Measurements from ENCODE around the gene MAB21L3.

The MAB21L3 gene

DNA sequence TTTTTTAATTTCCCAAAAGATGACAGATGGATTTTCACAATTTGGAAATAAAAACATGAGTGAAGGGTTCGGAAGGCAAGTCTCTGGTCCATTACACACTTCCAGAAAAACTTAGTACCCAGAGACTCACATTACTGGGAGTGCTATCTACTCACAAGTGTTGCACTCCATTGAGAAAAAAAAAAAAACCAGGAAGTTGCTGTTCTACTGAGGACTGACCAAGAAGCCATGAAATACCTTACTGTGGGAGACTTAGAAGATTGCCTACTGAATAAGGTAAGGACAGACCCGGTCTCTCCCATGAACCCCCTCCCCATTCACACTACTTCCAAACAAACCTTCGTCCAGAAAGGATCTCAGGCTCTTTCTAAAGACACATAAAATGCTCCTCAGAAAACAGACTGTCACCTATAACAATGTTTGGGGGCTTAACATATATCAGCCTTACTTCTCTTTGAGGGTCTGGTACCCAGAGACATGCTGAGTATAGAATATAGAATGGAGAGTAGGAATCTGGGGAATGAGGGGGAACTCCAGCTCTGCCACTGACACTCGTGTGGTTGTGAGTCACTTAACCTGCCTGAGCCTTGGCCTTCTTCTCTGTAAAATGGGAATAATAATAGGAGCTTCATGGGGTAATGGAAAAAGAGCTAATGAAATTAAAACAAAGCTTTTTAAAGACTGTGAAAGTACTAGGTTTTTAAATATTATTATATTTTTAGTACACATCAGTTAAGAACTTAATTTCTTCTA lies 1.4 kb downstream of the MAB21L3 start:
- DNase-seq: no peak

DNA sequence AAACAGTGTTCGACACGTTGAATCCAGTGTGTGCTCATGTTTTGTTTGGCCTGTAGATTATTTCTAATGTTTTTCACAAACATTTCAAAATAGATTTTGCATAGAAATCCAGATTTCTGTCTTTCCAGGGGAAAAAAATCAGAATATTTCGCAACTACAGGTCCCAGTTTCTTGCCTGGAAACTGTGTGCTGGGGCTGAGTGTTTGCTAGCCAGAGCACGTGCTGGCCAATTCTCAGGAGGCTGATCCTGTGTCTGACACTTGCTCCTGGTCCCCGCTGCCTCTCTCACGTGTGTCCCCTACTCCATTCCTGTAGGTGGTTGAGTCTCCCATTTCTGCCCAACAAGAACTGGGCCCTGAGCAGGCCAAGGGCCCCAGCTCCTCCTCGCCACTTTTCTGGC lies 2.4 kb downstream of the MAB21L3 start:
- no peak for DNase-seq

DNA sequence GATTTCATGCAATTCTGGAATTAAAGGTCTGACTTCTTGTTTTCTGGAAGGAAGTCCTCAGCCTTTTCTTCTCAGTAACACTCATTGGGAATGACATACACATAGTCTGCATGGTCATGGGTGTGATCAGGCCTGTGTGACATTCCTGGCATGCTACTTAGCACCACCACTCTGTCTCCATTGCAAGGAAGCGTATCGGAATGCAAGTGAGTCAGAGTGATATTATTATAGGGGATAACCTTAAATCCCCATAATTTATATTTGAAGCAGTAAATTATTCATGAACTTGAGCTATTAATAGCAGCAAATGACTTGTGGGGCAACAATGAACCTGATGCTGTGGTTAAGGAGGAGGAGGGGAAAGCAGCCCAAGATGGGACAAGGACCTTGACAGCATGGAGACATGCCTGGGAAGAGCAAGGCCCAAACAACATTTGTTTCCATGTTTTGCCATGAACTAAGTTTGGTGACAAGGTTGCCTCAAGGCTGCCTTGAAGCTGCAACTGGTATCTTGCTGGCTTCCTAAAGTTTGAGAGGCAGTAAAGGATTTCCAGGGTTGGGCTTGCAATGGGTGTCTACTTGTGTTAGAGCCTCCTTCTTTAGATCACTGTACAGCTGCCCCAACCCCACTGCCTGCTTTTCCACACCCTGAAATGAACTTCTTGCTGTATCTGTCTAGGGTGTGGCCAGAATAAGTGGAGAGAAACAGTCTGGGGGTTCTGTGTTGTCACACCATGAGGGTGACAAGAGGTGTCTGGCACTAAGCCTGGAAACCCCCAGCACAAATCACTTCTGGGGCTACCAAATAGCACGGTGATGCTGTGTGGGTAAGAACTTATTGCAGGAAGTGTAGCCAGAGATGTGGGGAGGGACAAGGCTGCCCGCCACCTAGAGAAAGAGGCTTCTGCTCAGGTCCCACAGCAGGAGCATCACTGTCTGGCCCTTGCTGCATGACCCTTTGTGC lies 4.6 kb downstream of the MAB21L3 start:
- DNase-seq: no peak

DNA sequence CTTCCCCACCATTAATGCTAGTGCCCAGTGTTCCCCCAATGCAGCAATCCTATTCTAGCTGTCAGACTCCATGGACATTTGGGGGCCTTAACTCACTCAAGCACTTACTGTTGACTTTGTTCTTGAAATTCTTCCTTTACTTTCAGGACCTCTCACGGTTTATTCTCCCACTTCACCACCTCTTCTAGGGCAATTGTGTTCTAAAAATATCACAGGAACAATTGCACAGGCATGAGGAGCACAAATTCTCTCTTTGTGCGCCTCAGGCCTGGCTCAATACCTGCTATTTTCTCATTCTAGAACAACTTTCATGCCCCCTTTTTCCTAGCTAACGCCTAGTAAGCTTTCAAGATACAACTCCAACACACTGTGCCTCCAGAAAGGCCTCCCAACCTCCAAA lies 7.3 kb downstream of the MAB21L3 start:
- DNase-seq: no peak

DNA sequence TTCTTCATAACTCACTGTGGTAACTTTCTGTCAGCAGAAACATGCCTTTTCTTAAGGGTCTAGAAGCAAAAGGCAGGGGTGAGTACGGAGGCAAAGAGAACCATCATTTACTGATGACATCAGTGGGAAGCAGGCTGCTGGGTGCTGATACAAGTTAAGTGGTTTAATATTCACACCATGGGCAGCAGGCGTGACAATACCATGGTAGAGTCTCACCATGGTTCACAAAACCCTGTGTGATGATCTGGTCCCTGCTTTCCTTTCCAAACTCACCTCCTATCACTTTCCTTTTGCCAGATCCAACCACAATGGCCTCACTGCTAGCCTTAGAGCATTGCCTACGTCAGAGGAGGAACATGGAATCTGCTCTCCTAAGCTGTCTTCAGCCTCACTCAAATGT lies 8.7 kb downstream of the MAB21L3 start:
- DNase-seq: no peak

DNA sequence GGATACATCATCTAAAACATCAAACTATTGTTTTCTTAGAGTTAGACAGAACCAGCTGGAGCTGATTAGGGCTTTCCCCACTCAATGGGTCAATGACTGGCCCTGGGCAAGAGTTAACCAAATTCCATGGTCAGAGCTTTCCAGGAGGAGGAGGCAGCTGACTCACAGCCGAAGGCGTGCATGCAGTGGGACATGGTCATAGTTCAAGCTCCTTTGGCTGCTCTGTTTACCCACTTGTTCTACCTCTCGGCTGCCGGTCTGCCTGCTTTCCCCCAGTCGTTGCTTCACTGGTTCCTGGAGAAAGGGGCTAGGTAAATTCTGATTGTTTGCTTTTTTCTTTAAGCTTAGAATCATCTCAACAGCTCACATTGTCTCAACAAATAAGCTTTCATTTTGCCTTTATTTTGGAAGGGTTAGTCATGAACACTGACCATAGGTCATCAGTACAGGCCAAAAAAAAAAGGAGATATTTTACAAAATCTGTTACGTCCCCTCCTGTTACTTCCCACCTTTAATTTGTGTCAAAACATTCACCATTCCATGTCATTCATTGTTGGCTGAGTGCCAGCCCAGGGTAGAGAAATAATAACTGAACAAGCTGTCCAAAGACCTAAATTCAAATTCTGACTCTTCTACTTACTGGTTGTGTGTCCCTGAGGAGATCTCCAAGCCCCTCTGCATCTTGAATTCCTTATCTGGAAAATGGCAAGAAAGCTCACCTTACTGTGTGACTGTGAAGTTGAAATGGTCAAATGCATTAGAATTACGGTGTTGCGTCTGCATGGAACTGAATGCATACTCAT lies 12.0 kb downstream of the MAB21L3 start:
- no peak for DNase-seq

DNA sequence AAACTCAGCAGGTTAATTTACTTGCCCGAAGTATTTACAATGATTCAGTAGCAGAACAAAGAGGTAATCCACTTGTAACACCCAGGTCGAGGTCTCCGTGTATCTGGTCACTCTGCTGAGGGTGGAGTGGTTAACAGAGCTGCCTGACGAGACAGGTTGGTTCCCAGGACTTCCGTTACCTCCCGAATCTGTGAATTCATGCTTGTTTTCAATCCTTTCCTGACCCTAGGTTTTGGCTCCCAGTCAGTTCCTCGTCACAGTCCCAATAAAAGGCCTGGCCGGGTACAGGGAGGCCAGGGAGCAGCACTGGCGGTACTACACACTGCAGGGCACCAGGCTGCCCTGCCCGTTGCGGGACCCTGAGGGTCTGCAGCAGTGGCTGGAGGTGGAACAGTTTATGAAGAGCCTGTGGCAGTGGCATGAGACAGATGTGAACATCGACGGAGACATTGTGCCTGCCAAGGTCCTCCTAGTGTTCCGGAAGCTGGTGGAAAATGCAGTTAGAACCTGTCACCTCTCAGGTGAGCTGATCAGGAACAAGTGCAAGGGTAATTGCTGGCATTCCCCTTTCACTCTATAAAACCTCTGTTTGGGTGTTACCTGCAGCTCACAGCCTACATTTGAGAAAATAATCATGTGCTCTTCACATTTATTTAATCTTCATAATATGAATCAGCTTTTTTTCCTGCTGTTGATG lies 12.8 kb downstream of the MAB21L3 start:
- no peak for DNase-seq

DNA sequence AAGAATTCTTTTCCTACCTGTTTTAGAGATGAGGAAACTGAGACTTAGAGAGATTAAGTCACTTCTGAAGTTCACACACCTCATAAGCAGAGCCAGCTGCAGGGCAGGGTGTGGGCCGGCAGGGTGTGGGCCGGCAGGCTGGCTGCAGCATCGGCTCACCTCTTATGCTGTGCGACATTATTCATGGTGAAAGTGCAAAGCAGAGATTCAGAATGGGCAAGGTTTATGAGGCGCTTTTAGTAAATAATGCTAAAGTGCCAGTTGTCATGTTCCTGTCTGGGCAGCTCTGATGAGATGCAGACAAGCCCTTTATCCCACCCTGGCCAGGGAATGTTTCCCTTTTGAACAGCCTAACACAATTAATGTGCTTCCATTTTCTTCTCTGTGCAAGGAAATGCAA lies 14.6 kb downstream of the MAB21L3 start:
- no peak for DNase-seq

DNA sequence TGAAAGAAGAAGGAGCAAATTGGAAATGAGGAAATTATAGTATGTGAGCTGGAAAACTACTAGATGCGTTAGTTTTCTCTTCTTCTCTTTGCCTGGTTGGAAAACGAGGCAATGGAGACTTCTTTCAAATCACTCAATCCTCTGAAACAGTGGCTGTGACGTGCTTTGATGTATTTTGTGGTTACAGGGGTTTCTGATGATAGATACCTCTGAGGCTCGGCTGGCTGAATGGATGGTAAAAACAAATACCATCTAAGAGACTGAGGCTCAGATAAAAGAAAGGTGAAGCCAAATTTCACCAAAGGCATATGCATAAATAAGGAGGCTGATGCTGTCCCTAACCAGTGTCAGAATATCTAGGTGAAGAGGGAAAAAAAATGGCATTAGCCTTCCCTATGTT lies 15.1 kb downstream of the MAB21L3 start:
- DNase-seq: no peak

DNA sequence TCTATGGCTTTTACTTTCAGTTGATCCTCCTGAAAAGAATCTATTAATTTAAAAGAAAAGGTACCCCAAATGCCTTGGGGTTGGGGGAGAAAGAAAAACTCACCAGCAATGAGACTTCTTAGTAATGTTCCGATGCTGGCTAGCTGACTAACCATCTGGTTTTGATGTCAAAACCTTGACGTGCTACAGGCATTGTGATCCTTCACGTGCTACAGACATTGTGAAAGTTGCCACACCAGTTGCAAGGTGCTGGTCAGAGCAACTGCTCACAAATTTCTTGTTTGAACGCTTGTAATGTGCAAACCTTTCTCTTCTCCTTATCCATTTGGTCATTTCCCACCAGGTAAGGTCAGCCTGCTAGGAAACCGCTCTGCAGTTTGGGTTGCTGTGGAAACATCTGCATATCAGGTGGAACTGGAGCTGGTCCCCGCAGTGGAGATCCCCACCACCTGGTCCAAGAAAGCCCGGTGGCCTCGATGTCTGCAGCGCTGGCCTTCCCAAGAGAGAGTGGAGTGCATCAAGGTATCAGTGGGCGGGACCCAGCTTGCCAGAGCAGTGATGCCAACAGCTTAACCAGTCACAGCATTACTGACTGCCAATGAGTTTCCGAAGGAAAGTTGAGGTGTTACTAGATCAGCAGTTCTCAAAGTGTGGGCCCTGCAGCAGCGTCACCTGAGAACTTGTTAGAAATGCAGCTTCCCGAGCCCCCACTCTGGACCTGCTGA lies 16.1 kb downstream of the MAB21L3 start:
- no peak for DNase-seq

DNA sequence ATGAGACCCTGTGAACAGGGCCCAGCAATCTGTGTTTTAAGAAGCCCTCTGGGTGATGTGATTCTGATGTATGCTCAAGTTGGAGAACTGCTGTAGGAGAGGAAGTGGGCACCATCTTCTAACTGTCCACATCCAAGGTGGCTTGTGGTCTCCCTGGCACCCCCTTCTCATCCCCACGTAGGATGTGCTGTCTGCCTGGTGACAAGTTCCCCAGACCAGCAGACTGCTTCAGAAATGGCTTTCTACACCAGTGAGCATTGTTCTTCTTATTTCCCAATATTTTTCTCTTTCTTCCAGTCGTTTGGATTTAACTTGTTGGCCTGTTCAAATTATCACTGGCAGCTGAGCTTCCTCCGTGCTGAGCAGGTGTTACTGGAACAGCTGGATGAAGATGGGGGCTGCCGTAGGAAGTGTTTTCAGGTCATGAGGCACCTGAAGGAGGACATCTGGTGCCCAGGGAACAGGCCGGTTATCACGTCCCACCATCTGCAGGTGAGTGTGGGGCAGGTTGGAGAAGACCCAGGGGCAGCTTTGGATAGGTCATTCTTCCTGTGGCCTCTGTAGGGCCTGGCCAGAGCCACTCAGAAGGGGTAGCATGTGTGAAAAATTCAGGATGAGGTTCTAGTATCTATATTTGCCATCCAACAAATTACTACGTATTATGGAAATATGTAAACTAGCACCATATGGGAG lies 16.8 kb downstream of the MAB21L3 start:
- DNase-seq: no peak

DNA sequence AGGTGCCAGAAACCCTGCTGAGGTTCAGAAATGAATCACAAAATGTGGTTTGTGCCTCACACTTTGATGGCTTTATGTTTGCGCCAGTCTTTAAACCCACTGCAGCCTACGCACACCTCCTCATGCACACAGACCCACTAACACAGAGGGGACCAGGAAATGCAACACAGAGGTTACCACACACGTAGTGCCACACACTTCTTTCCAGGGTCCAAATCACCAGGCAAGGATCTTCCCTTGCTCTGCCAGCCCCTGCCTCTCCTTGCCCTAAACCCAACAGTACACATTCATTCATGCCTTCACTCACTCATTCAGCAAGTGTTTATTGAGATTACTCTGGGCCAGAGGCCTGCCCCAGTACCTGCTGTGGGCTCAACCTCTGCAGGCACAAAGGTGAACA lies 17.5 kb downstream of the MAB21L3 start:
- no peak for DNase-seq

DNA sequence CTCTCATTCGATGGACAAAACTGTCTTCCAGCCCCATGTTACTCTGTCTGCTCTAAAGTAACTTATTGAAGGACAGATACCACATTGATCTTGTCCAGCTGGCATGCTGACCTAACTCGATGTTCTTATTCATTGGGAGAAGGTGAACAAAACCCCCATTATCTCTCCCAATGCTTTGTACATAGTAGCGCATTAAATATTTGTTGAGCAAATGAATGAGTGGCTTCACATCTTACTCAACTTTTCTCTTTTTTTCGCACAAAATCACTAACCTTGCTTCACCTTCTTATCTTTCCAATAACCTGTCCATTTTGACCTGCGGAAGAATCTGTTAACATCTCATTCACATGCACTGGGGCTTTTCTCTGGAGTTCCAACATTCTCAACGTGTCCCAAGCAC lies 18.3 kb downstream of the MAB21L3 start:
- no peak for DNase-seq

DNA sequence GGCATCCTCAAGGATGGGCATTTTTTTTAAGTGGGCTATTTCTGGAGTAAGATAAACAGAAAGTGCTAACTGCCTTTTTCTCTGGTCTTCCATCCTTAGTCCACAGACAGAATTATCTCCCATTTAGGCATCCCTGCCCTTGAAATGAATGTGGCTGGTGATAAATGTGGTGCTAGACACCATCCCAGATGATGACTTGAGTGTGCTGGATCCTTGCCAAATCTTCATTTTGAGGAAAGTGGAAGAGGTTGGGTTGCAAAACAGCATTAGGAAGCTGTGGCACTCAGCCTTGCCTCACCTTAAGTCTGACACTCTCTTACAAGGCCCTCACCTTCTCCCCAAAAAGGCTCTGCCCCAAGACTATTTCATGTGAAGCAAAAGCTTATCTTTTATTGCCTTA lies 19.2 kb downstream of the MAB21L3 start:
- DNase-seq: peak; percentile 53

DNA sequence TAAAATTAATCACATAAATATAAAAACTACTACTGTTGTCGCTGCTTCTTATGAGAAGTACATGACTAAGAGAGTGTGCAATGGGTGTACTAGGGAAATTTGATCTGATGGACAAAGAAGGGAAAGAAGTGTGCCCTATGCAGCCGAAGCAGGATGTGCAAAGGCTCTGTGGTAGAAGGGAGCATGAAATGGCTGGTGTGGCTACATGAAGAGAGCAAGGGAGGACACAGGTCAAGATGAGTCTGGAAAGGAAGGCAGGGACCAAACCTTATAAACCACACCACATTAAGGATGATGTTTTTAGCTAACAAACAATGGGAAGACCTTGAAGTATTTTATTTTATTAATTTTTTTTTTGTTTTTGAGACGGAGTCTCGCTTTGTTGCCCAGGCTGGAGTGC lies 20.0 kb downstream of the MAB21L3 start:
- DNase-seq: no peak

DNA sequence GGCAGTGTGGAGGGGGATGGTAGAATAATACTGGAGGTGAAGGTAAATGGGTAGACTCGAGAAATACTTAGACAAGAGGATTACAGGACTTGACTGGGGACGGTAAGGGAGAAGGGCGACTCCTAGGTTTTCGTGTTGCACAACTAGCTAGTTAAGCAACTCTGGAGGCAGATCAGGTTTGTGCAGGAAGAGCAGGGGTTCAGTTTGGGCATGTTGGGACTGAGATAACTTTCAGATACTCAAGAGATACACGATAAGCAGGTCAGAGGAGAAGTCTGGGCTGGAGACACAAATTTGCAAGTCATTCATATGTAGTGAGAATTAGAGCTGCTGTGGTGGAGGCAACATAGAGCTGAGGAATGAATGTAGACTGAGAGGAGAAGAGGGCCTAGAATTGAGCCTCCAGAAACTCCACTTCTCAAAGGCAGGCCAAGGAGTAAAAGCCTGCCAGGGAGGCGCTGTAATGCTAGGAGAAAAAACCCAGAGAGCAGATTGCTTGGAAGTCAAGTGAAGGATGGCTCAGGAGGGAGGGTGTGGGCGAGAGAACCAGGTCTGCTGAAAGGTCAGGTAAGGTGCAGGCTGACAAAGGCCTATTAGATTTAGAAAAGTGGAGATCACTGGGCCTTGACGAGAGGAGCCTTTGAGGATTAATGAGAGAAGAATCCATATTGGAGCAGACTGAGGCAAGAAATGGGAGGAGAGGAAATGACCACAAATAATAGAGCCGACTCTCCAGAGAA lies 20.8 kb downstream of the MAB21L3 start:
- DNase-seq: no peak

DNA sequence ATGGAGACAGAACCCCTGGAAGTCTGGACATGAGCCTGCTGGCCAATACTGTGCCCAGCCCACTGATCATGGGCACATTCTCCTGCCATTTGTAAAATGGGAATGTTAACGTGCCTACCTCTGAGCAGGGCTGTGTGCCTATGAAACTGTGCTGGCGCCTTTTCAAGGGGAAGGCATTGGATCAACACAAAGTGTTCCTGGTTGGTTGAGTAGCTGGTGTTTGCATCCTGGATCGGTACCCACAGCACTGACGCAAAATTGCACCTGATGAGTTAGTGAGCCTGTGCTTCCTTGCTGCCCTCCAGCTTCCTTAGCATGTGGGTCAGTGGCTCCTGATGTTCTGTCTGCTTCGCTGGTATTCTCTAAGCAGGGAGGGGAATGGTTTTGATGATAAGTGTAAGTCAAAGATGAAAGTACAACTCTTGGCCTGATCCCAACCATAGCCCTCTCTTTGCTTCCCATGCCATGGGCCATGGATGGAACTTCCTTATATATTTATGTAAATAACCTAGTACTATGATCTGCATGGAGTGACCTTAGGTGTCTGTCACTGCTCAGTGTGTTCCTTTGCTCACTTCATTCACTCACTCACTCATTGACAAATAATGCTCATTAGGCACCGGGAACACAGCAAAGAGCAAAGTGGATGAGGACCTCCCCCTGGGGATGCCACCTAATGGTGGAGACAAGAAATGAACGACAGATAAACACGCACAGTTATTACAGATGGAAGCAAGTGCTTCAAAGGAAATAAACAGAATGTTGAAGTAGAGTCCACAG lies 22.7 kb downstream of the MAB21L3 start:
- no peak for DNase-seq

DNA sequence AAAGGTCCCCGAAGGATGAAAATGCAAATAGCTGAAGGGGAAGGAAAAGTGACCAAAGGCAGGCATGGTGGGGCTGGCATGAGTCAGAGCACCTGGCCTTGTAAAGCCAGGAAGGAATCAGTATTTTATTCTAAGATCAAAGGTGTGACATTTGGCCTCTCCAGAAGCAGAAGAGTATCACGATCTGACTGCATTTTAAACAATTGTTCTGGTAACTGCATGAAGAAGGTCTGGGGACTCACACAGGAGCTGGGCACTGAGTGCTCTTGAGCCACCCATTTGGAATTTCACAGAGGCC lies 23.2 kb downstream of the MAB21L3 start:
- no peak for DNase-seq

DNA sequence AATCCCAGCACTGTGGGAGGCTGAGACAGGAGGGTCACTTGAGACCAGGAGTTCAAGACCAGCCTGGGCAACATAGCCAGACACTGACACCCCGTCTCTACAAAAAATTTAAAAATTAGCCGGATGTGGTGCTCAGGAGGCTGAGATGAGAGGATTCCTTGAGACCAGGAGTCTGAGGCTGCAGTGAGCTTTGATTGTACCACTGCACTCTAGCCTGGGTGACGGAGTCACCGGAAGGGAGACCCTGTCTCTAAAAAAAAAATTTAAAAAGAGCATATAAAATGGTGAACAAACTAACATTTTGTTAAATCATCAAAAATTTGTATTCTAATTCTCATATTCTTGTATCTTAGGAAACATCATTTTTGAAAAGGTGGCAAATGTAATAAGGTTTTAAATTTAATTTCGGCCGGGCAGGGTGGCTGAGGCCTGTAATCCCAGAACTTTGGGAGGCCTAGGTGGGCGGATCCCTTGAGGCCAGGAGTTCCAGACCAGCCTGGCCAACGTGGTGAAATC lies 27.1 kb downstream of the MAB21L3 start:
- no peak for DNase-seq
